ENCODE data around the gene C9orf57.
"Not testable (repeated sequence)": the region's sequence is repeated elsewhere in the genome, so short reads cannot be mapped to it uniquely, and the experiment has no call there.

Gene C9orf57, protein sequence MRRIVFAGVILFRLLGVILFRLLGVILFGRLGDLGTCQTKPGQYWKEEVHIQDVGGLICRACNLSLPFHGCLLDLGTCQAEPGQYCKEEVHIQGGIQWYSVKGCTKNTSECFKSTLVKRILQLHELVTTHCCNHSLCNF

GRCh38 chr9:72060513-72060912 lies at the start of gene C9orf57:
C9orf57 (minus strand) TSS chr9:72060613; CDS start chr9:72059331, 1,282 bp downstream.
- DNase-seq = no peak

GRCh38 chr9:72102520-72102919 lies 42.1 kb upstream of the C9orf57 start:
- DNase-seq = no peak

DNA sequence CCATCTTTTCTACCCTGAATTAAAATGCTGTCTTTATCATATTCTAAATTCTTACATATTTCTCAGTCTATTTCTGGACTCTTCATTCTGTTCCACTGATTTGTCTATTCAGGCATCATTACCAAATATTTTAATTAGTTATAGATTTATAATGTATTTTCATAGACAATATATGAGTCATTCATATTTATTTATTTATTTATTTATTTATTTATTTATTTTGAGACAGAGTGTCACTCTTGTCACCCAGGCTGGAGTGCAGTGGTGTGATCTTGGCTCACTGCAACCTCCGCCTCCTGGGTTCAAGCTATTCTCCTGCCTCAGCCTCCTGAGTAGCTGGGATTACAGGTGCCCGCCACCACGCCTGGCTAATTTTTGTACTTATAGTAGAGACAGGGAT lies 35.1 kb upstream of the C9orf57 start:
- DNase-seq = not testable (repeated sequence)

GRCh38 chr9:72092820-72093219 lies 32.4 kb upstream of the C9orf57 start:
- DNase-seq = no peak

DNA sequence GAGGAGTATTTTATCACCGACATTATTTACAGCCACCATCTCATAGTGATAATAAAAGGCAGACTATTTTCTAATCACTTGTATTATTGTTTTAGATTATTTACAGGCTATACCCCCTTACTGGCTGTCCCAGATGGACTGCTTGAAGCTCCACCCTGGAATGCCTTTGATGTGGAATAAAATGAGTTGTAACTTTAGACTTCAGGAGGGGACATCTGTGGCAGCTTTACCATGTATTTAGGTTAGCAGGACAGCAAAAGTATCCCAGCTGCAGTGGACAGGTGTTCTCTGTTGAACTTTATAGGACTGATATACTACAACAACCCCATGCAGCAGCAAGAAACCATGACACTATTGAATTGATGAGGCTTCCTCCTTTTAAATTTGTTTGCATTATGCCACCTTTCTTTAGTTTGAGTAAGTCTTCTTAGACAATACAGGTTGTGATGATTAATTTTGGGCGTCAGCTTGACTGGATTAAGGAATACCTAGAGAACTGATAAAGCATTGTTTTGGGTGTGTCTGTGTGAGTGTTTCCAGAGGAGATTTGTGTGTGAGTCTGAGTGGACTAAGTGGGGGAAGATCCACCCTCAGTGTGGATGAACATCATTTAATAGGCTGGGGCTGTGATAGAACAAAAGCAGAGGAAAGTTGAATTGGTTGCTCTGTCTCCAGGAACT lies 29.2 kb upstream of the C9orf57 start:
- DNase-seq = no peak

DNA sequence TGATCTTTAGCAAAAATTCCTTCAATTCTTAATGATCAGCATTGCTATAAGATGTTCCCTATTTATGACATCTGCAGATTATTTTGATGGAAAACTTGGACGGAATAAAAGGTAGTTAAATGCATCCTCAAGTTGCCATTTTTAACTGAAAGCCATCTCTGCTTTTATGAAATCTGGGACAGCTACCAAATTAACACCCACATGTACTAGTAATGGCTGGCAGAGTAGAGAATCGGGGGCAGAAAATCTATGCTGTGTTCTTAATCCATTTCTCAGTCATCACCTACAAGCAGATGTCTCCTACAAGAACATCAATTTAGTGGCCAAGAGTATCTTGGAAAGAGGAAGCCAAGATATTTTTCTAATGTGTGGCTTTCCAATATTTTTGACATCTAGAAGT lies 22.1 kb upstream of the C9orf57 start:
- no peak for DNase-seq

DNA sequence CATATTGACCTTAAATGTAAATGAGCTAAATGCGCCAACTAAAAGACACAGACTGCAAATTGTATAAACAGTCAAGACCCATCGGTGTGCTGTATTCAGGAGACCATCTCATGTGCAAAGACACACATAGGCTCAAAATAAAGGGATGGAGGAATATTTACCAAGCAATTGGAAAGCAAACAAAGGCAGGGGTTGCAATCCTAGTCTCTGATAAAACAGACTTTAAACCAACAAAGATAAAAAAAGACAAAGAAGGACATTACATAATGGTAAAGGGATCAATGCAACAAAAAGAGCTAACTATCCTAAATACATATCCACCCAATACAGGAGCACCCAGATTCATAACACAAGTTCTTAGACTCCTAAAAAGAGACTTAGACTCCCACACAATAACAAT lies 14.3 kb upstream of the C9orf57 start:
- DNase-seq = peak; percentile 66

DNA sequence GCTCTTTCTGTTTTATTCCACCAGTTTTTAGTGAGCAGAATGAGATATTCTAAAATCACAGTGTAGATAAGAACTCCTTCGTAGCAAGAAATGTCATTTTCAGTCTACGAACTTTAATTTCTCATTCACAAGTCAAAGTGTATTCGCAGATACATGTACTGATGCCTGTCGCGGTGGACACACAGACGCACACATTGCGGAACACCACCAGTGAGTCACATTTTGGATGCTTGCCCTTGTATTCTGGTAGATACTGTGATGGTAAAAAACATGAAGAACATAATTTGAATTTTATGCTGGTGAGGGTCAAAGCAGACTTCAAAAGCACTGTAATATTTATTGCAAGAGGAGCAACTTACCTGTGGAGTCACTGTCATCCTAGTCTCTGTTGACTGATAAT lies 4.7 kb upstream of the C9orf57 start:
- no peak for DNase-seq

DNA sequence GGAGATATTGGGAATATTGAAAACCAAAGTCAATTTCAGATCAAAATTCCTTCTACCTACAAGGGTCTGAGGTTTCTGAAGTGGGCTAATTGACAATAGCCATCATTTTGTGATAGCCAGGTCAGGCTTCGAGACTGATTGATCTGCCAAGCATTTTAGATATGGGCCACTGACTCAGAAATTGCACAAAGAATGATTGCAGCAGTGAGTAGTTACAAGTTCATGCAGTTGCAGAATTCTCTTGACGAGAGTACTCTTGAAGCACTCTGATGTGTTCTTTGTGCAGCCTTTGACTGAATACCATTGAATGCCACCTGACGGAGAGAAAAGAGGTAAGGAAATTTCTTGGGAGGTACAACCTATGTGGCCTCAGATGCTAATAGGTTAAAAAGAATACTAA lies 8.3 kb downstream of the C9orf57 start:
- no peak for DNase-seq

- DNase-seq = no peak
Measured at GRCh38 chr9:72048850-72049249, 11.6 kb downstream of the C9orf57 start.

- DNase-seq = no peak
Measured at GRCh38 chr9:72046630-72047456, 13.6 kb downstream of the C9orf57 start.

GRCh38 chr9:72044095-72044494 lies 16.3 kb downstream of the C9orf57 start:
- DNase-seq = no peak

DNA sequence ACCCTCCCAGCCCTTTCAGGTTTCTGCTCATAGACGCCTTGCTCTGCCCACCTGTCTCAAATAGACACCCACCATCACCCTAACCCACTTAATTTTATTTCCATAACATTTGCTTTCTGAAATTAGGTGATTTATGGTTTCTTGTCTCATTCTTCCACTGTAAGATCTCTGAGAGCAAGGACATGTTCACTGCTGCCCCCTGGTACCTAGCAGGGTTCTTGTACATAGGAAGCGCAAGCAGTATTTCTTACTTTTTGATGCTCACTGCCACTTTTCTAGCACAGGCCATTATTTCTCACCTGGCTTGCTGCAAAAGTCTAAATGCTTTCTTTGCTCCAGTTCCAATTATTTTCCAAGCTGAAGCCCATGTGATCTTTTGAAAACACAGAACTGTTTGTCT lies 16.8 kb downstream of the C9orf57 start:
- DNase-seq = no peak

- DNase-seq = no peak
Measured at GRCh38 chr9:72042928-72043327, 17.5 kb downstream of the C9orf57 start.

DNA sequence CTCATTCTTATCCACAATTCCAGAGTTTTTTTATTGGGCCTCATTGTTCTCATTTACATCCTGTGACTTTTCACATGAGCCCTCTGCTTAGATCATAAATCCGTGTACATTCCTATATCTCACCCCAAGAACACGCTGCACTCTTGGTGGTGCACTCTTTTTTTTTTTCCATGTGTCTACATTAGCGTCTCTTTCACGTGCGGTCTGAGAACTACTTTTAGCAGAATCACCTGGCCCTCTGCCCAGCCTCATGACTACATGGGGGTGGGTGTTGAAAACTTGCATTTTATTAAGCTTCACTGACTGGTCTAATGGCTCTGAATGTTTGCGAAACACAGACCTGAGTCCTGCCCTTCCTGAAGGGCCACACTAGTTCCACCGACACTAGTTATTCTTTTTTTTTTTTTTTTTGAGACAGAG lies 18.6 kb downstream of the C9orf57 start:
- DNase-seq = peak; percentile 25

GRCh38 chr9:72041369-72041768 lies 19.0 kb downstream of the C9orf57 start:
- no peak for DNase-seq

GRCh38 chr9:72039532-72039931 lies 20.9 kb downstream of the C9orf57 start:
- no peak for DNase-seq

GRCh38 chr9:72038890-72039410 lies 21.5 kb downstream of the C9orf57 start:
- peak; percentile 77 for DNase-seq

DNA sequence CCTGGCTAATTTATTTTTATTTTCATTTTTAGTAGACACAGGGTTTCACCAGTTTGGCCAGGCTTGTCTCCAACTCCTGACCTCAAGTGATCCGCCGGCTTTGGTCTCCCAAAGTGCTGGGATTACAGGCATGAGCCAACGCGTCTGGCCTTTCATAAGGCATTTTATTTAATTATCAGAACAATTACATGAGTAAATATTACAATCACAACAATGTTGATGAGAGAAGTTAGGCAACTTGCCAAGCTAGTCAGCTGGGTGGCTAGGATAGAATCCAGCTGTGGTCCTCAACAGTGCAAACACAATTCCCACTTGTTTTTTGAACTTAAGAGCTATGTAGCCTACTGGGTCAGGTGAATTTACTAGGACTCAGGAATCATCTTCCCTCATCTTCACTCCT lies 22.0 kb downstream of the C9orf57 start:
- DNase-seq = peak; percentile 89

- DNase-seq = no peak
Measured at GRCh38 chr9:72037571-72037970, 22.8 kb downstream of the C9orf57 start.

DNA sequence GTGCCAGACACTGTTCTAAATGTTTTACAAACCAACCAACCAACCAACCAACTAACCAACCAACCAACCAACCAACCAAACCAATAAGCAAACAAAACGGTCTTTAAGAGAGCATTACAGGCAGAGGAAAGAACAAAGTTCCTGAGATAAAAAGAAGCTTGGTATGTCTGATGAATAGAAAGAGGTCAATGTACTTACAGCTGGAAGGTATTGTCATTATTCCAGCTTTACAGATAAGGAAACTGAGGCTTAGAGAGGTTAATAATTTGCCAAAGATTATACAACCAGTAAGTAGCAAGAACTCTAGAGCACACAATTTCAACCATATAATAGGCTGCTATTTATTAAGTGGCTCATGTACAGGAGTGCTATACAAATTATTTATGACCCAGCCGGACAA lies 29.6 kb downstream of the C9orf57 start:
- no peak for DNase-seq

DNA sequence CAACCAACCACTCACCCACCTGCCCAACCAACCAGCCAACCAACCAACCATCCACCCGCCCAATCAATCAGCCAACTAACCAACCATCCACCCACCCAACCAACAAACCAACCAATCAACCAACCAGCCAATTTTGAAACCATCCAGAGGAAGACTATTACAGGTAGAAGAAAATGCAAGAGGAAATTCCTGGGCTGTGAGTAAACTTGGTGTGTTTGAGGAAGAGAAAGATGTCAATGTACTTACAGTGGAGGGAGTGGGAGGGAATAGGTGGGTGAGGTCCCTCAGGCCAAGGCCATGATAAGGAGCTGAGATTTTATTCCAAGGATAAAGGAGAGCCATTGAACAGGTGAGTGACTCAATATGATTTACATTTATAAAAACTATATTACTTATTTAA lies 30.4 kb downstream of the C9orf57 start:
- no peak for DNase-seq

- DNase-seq = no peak
Measured at GRCh38 chr9:72025906-72026305, 34.5 kb downstream of the C9orf57 start.

GRCh38 chr9:72023596-72023995 lies 36.8 kb downstream of the C9orf57 start:
- DNase-seq = no peak

Measured in NCI-H748 treated with DMSO at 0.1 percent for 48 hours (cell line).